Kidney (tissue), 14 donors: ENCODE measurements around the gene MITF. TPM values are rescaled to one million over a fixed set of nuclear protein-coding genes. Genes with fewer than 3 reads are reported as not detected.

Source experiments
- DNase-seq, 5 donors: peaks; one replicate each; pipeline ENCODE4 v3.0.0-alpha.2; 2013 to 2020
- FAIRE-seq: peaks from 2 replicates; lab custom pipeline; 2012; peaks lifted over from hg19 to GRCh38; lab: Jason Lieb, UNC
- H3K27ac ChIP-seq, 2 donors: one replicate each; pipeline ENCODE4 v1.7.0; 2013; ENCODE audit warnings: low read depth in 2 of 2, low read length in 2 of 2, inconsistent platforms in 1 of 2
- H3K27me3 ChIP-seq: one replicate; pipeline ENCODE4 v1.7.1; 2013; ENCODE audit warnings: low read length, inconsistent platforms; ENCODE audit not compliant: control insufficient read depth, insufficient read depth
- H3K36me3 ChIP-seq, 3 donors: one replicate each; pipeline versions ENCODE4 v1.7.0 to v1.7.1; 2013; ENCODE audit warnings: low read length in 3 of 3, control low read depth in 1 of 3, inconsistent platforms in 1 of 3; ENCODE audit not compliant: insufficient read depth in 3 of 3, control insufficient read depth in 2 of 3
- H3K4me1 ChIP-seq, 3 donors: one replicate each; pipeline versions ENCODE4 v1.7.0 to v1.7.1; 2013; ENCODE audit warnings: low read length in 3 of 3, inconsistent platforms in 1 of 3, low read depth in 1 of 3; ENCODE audit not compliant: control insufficient read depth in 2 of 3, insufficient read depth in 2 of 3
- H3K4me3 ChIP-seq, 3 donors: one replicate each; pipeline versions ENCODE4 v1.7.0 to v1.8.1; 2013; ENCODE audit warnings: low read length in 3 of 3, control low read depth in 1 of 3, inconsistent platforms in 1 of 3
- H3K9ac ChIP-seq, 3 donors: one replicate each; pipeline versions ENCODE4 v1.7.0 to v1.7.1; 2013; ENCODE audit warnings: low read length in 3 of 3, control low read depth in 1 of 3, inconsistent platforms in 1 of 3
- H3K9me3 ChIP-seq, 3 donors: one replicate each; pipeline versions ENCODE4 v1.7.0 to v1.7.1; 2013; ENCODE audit warnings: low read length in 3 of 3, control low read depth in 1 of 3, inconsistent platforms in 1 of 3; ENCODE audit not compliant: control insufficient read depth in 2 of 3, insufficient read depth in 1 of 3
- CTCF ChIP-seq: IDR thresholded peaks from 3 replicates; pipeline ENCODE4 v1.5.1; 2012; ENCODE audit warnings: mild to moderate bottlenecking, moderate library complexity, borderline replicate concordance; ENCODE audit not compliant: insufficient read depth; ENCODE audit errors: extremely low read depth
- intact Hi-C: fragments of 100-400 bp; cut with DNase I; formaldehyde crosslinking; loops from one replicate; pipeline ENCODE4 v1.11.1; 2022
- polyA plus RNA-seq: library from polyadenylated mRNA; stranded (reverse); fragments of 350-450 nt; fragmentation: Illumina TruSeq; extraction: RNeasy Lipid Tissue Mini Kit (QIAGEN cat#74804); gene quantifications from one replicate; pipeline ENCODE4 v1.2.3, GENCODE V29; 2014; ENCODE audit warnings: low read depth, low replicate concordance; ENCODE audit not compliant: insufficient read depth
- total RNA-seq: library from RNA; stranded (reverse); fragmentation: NEBNext Ultra II Directional; extraction: Animal tissue kit (Norgen Biotek cat#: 25700); gene quantifications from one replicate; pipeline ENCODE4 v1.2.1, GENCODE V29; 2021
- donor health status: control.
- donor health status: control.
- donor health status: control.
- donor health status: control.
- donor health status: control.
- donor health status: DM: yes; HTN: yes; CAD: no.
- donor health status: Normal renal cell carcinoma (clear cell type).

The MITF gene
- total and polyA plus RNA-seq, 2 donors from 2014 or later = 14.1 to 52.6 TPM

- Histone ChIP-seq H3K27me3 (no peaks in the 10 kb centered on the region), H3K4me3 (no peak overlapping the region), H3K9ac (no peak overlapping the region), H3K27ac (no peak overlapping the region), H3K4me1 (no peaks in the 10 kb centered on the region), H3K9me3 (peaks cover 0 to 10% (median 2%) of the 10 kb centered on the region in 3 donors), H3K36me3 (no peaks in the 10 kb centered on the region)
- intact Hi-C loops = loop anchor here (10.0 kb wide), 2 partner anchors 96 to 156 kb away; no protein-coding TSS in a partner anchor
- FAIRE-seq (no peak), DNase-seq (no peak)
- no peak for TF ChIP-seq CTCF
Observed at GRCh38 chr3:69698728-69699127, 40.5 kb upstream of the MITF start.

GRCh38 chr3:69699183-69699582 is 40.1 kb upstream of the MITF start:
- FAIRE-seq = no peak
- DNase-seq = no peak
- Histone ChIP-seq H3K9ac (no peak overlapping the region), H3K27me3 (no peaks in the 10 kb centered on the region), H3K4me3 (no peak overlapping the region), H3K4me1 (no peaks in the 10 kb centered on the region), H3K27ac (no peak overlapping the region), H3K9me3 (peaks cover 0 to 10% (median 2%) of the 10 kb centered on the region in 3 donors), H3K36me3 (no peaks in the 10 kb centered on the region)
- TF ChIP-seq CTCF = no peak
- intact Hi-C loops = loop anchor here (10.0 kb wide), 2 partner anchors 96 to 156 kb away; no protein-coding TSS in a partner anchor

GRCh38 chr3:69700949-69701348 is 38.3 kb upstream of the MITF start:
- FAIRE-seq (no peak), DNase-seq (no peak)
- Histone ChIP-seq H3K27me3 (no peaks in the 10 kb centered on the region), H3K4me1 (no peaks in the 10 kb centered on the region), H3K27ac (no peak overlapping the region), H3K4me3 (no peak overlapping the region), H3K36me3 (no peaks in the 10 kb centered on the region), H3K9ac (no peak overlapping the region), H3K9me3 (peaks cover 0 to 10% (median 2%) of the 10 kb centered on the region in 3 donors)
- intact Hi-C loops = no loop called here
- no peak for TF ChIP-seq CTCF
